ENCODE measurements around the gene NPAS2.

DNA sequence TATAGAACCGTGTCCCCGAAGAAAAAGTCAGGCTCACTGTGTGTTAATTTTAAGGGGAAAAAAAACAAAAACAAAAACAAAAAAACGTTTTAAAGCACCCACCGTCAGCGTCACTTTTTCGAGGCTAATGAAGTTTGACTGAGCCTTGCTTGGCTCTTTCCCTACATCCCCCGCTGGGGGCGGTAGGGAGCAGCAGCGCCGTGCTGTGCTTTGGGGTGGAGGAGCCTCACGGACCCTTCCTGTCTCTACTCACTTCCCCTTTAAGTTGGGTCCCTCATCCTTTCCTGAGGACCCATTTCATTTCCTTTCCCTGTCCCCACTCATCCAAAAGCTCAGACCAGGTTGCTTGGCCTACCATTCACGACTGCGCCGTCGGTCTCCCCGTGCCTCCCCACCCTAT, 99.4 kb downstream of the NPAS2 start:
- TF ChIP-seq CTCF (IDR thresholded peaks at IDR 0.05; ENCODE audit: low read length) (peak; percentile 26), EZH2 (optimal IDR thresholded peaks at IDR 0.05; ENCODE audit: low read depth, low read length) (no peak), EZH2phosphoT487 (IDR thresholded peaks at IDR 0.05; ENCODE audit: low read length) (no peak)

Measured in MM.1S (cell line).